Upper lobe of left lung (tissue), 6 donors: ENCODE results near the gene PLD2. TPM values are rescaled to one million over a fixed set of nuclear protein-coding genes. Genes with fewer than 3 reads are reported as not detected.

Source experiments
- ATAC-seq, 2 donors: fragments of 200-7000 bp; cut with Tn5 transposase; one replicate each; pipeline ENCODE4 v1.9.1; 2022; ENCODE audit warnings: mild to moderate bottlenecking in 2 of 2, moderate library complexity in 2 of 2; ENCODE audit not compliant: low FRiP score in 2 of 2
- DNase-seq, 2 donors: peaks; one replicate each; pipeline ENCODE4 v3.0.0-alpha.2; 2019 to 2020
- H3K27ac ChIP-seq, 4 donors: fragments of 200-600 bp; sonication (generic); one replicate each; pipeline ENCODE4 v1.5.1; 2016 to 2019
- H3K27me3 ChIP-seq, 4 donors: fragments of 200-600 bp; sonication (generic); one replicate each; pipeline ENCODE4 v1.5.1; 2017 to 2019
- H3K36me3 ChIP-seq, 4 donors: fragments of 200-600 bp; sonication (generic); one replicate each; pipeline ENCODE4 v1.5.1; 2016 to 2019
- H3K4me1 ChIP-seq, 4 donors: fragments of 200-600 bp; sonication (generic); one replicate each; pipeline ENCODE4 v1.5.1; 2018 to 2019
- H3K4me3 ChIP-seq, 4 donors: fragments of 200-600 bp; sonication (generic); one replicate each; pipeline ENCODE4 v1.5.1; 2017 to 2019; ENCODE audit warnings: mild to moderate bottlenecking in 2 of 4, moderate library complexity in 1 of 4
- H3K9me3 ChIP-seq, 4 donors: fragments of 200-600 bp; sonication (generic); one replicate each; pipeline ENCODE4 v1.5.1; 2018 to 2019
- EP300 ChIP-seq, 4 donors: sonication (generic); formaldehyde crosslinking; IDR thresholded peaks; one replicate each; pipeline ENCODE4 v1.5.1; 2017; ENCODE audit warnings: antibody characterized with exemption in 4 of 4, control low read depth in 2 of 4
- POLR2A ChIP-seq, 4 donors: fragments of 450-650 bp; IDR thresholded peaks; one replicate each; pipeline ENCODE4 v1.5.1; 2016 to 2017; ENCODE audit warnings: antibody characterized with exemption in 4 of 4, mild to moderate bottlenecking in 2 of 4
- POLR2AphosphoS5 ChIP-seq, 2 donors: sonication (generic); formaldehyde crosslinking; IDR thresholded peaks; one replicate each; pipeline ENCODE4 v1.5.1; 2017; ENCODE audit warnings: antibody characterized with exemption in 2 of 2
- WGBS, 2 donors: methylation state at CpG; one replicate each; pipeline ENCODE4 v1.1.5; 2017 to 2018; 5-methylcytosine and 5-hydroxymethylcytosine counted together
- total RNA-seq, 6 donors: library from RNA; depleted of rRNA in 4 of 6; stranded (reverse); fragments of >200 nt in 4 of 6; gene quantifications; one replicate each; pipeline versions ENCODE4 v1.1.0 to v1.2.1, GENCODE V29; 2016 to 2021
- TF ChIP-seq, protein P1 (sequence below), 6 experiments: fragments of 450-650 bp in 4 of 6; fragments of 200-600 bp in 2 of 6; sonication (generic) in 2 of 6; IDR thresholded peaks; one replicate each; pipeline ENCODE4 v1.5.1; 2016 to 2019; ENCODE audit warnings: antibody characterized with exemption in 6 of 6
- donor health status: DM: no; HTN: no; CAD: no; lungs with moderate emphysema.
- donor health status: DM: no; HTN: yes; CAD: no; lungs with severe emphysema.

Gene PLD2
- total RNA-seq, 6 donors from 2014 or later = 15.0 to 51.3 (median 37.6) TPM

DNA sequence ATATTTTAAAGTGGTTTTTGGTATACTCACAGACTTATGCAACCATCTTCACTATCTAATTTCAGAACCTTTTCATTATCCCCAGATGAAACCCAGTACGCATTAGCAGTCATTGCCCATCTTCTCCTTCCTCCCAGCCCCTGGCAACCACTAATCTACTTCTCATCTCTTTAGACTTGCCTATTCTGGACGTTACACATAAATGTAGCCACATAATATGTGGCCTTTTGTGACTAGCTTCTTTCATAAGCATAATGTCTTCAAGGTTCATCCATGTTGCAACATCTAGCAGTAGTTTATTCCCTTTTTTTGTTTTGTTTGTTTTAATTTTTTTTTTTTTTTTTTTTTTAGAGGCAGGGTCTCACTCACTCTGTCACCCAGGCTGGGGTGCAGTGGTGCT, 63.9 kb downstream of the PLD2 start:
- WGBS, 2 donors = 73 to 74% methylated on average over 2 of the region's 2 CpGs
- no peaks in the 10 kb centered on the region for H3K27me3 ChIP-seq
- no peak overlapping the region for H3K27ac ChIP-seq
- peaks cover 0 to 5% (median 1%) of the 10 kb centered on the region in 4 donors for H3K4me1 ChIP-seq
- H3K9me3 ChIP-seq = no peaks in the 10 kb centered on the region
- TF ChIP-seq POLR2AphosphoS5 (IDR thresholded peaks at IDR 0.05) (no peak), POLR2A (IDR thresholded peaks at IDR 0.05) (no peak), EP300 (IDR thresholded peaks at IDR 0.05) (no peak)
- TF ChIP-seq, protein P1, sequence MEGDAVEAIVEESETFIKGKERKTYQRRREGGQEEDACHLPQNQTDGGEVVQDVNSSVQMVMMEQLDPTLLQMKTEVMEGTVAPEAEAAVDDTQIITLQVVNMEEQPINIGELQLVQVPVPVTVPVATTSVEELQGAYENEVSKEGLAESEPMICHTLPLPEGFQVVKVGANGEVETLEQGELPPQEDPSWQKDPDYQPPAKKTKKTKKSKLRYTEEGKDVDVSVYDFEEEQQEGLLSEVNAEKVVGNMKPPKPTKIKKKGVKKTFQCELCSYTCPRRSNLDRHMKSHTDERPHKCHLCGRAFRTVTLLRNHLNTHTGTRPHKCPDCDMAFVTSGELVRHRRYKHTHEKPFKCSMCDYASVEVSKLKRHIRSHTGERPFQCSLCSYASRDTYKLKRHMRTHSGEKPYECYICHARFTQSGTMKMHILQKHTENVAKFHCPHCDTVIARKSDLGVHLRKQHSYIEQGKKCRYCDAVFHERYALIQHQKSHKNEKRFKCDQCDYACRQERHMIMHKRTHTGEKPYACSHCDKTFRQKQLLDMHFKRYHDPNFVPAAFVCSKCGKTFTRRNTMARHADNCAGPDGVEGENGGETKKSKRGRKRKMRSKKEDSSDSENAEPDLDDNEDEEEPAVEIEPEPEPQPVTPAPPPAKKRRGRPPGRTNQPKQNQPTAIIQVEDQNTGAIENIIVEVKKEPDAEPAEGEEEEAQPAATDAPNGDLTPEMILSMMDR (IDR thresholded peaks at IDR 0.05) = no peak
- ATAC-seq (no peak), DNase-seq (no peak)
- no peak overlapping the region for H3K4me3 ChIP-seq
- peaks cover 0 to 3% (median 0%) of the 10 kb centered on the region in 4 donors for H3K36me3 ChIP-seq

DNA sequence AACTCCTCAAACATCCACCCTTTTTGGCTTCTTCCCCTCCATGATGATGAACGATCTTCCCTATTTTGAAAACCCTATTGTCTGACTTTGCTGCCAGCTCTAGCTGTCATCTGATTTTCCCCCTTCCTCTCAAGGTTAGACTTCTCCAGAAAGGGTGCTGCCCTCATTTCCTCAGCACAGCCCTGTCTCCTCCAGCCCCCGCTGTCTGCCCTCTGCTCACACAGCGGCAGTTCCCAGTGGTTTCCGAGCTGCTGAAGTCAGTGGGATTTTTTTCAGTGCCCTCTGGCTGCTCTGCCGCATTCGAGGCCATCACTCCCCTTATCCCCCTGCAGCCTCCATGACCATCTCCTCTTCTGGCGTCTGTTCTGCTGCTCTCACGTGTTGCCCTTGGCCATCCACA, 65.8 kb downstream of the PLD2 start:
- ATAC-seq = peak; percentile 68 to 73
- 32 to 52% methylated on average over 8 of the region's 8 CpGs for whole genome bisulfite sequencing, 2 donors

More for the DNA sequence above, 65.8 kb downstream of the PLD2 start:
- peak in 1 of 2 donors; percentile 31 for DNase-seq
- Histone ChIP-seq H3K9me3 (no peaks in the 10 kb centered on the region), H3K4me3 (no peak overlapping the region), H3K27ac (peak overlapping the region; percentile 25 to 61 (median 36)), H3K27me3 (no peaks in the 10 kb centered on the region), H3K36me3 (peaks cover 0 to 3% (median 0%) of the 10 kb centered on the region in 4 donors), H3K4me1 (peaks cover 0 to 5% (median 1%) of the 10 kb centered on the region in 4 donors)
- TF ChIP-seq POLR2AphosphoS5 (IDR thresholded peaks at IDR 0.05) = no peak
- TF ChIP-seq POLR2A (IDR thresholded peaks at IDR 0.05) = peak in 1 of 4 donors; percentile 11
- TF ChIP-seq EP300 (IDR thresholded peaks at IDR 0.05) = no peak
- TF ChIP-seq, protein P1 (IDR thresholded peaks at IDR 0.05) = no peak

Other genes starting within 250 kb of the PLD2 start
- gene GGT6, start 246.6 kb upstream of the PLD2 start, total RNA-seq = 10 to 100 TPM in 3 of 6 donors, 1 to 10 TPM in 3; 3.8 to 18.7 (median 9.7) TPM
- gene SMTNL2, start 222.6 kb upstream of the PLD2 start, total RNA-seq = 1 to 10 TPM in 5 of 6 donors, under 1 TPM in 1; 0.49 to 7.3 (median 3.6) TPM
- gene ALOX15, start 165.5 kb upstream of the PLD2 start, total RNA-seq = 10 to 100 TPM in 3 of 6 donors, 1 to 10 TPM in 3; 2.4 to 26.0 (median 10.0) TPM
- gene PELP1, start 103.0 kb upstream of the PLD2 start, total RNA-seq = 10 to 100 TPM; 14.6 to 67.1 (median 34.2) TPM
- 100 to 1,000 TPM in 5 of 6 donors, 10 to 100 TPM in 1; 67.3 to 336 (median 176) TPM for gene ARRB2, start 96.5 kb upstream of the PLD2 start, total RNA-seq
- 10 to 100 TPM; 18.4 to 33.4 (median 24.2) TPM for gene MED11, start 75.7 kb upstream of the PLD2 start, total RNA-seq
- gene ZMYND15, start 67.3 kb upstream of the PLD2 start, total RNA-seq = 10 to 100 TPM in 4 of 6 donors, 1 to 10 TPM in 2; 3.5 to 22.8 (median 11.9) TPM
- 100 to 1,000 TPM in 3 of 6 donors, 10 to 100 TPM in 3; 62.9 to 281 (median 122) TPM for gene CXCL16, start 67.2 kb upstream of the PLD2 start, total RNA-seq
- not detected for gene TM4SF5, start 35.3 kb upstream of the PLD2 start, total RNA-seq
- gene VMO1, start 20.8 kb upstream of the PLD2 start, total RNA-seq = 10 to 100 TPM in 4 of 6 donors, 1 to 10 TPM in 1, not detected in 1; 3.1 to 28.8 (median 13.4) TPM
- gene GLTPD2, start 18.2 kb upstream of the PLD2 start, total RNA-seq = under 1 TPM in 2 of 6 donors, not detected in 4; 0.24 to 0.97 TPM
- 100 to 1,000 TPM in 4 of 6 donors, 10 to 100 TPM in 2; 44.0 to 149 (median 110) TPM for gene PSMB6, start 11.0 kb upstream of the PLD2 start, total RNA-seq
- 100 to 1,000 TPM in 4 of 6 donors, 10 to 100 TPM in 2; 52.3 to 311 (median 136) TPM for gene MINK1, start 26.2 kb downstream of the PLD2 start, total RNA-seq
- 1 to 10 TPM; 2.6 to 6.3 (median 3.4) TPM for gene C17orf107, start 92.4 kb downstream of the PLD2 start, total RNA-seq
- 1 to 10 TPM in 3 of 6 donors, under 1 TPM in 1, not detected in 2; 0.61 to 1.7 (median 1.2) TPM for gene CHRNE, start 95.9 kb downstream of the PLD2 start, total RNA-seq
- gene GP1BA, start 125.1 kb downstream of the PLD2 start, total RNA-seq = 1 to 10 TPM in 1 of 6 donors, under 1 TPM in 4, not detected in 1; 0.23 to 1.4 (median 0.59) TPM
- 10 to 100 TPM; 37.5 to 69.2 (median 47.9) TPM for gene SLC25A11, start 132.9 kb downstream of the PLD2 start, total RNA-seq
- 100 to 1,000 TPM in 2 of 6 donors, 10 to 100 TPM in 4; 41.9 to 130 (median 72.9) TPM for gene RNF167, start 133.1 kb downstream of the PLD2 start, total RNA-seq
- gene PFN1, start 141.4 kb downstream of the PLD2 start, total RNA-seq = 100 to 1,000 TPM; 403 to 814 (median 641) TPM
- 10 to 100 TPM in 3 of 6 donors, 1 to 10 TPM in 3; 4.3 to 49.2 (median 10.6) TPM for gene ENO3, start 144.0 kb downstream of the PLD2 start, total RNA-seq
- gene SPAG7, start 160.7 kb downstream of the PLD2 start, total RNA-seq = 10 to 100 TPM; 48.2 to 66.4 (median 63.8) TPM
- 100 to 1,000 TPM in 2 of 6 donors, 10 to 100 TPM in 4; 27.1 to 162 (median 50.8) TPM for gene CAMTA2, start 180.5 kb downstream of the PLD2 start, total RNA-seq
- 10 to 100 TPM in 1 of 6 donors, 1 to 10 TPM in 5; 1.4 to 32.5 (median 3.1) TPM for gene INCA1, start 190.4 kb downstream of the PLD2 start, total RNA-seq
- 100 to 1,000 TPM; 130 to 270 (median 206) TPM for gene KIF1C, start 190.8 kb downstream of the PLD2 start, total RNA-seq
- gene SLC52A1, start 228.3 kb downstream of the PLD2 start, total RNA-seq = 1 to 10 TPM in 2 of 6 donors, under 1 TPM in 4; 0.15 to 4.0 (median 0.82) TPM